Prostate gland (tissue), 2 donors: ENCODE data around the gene RTF2. TPM values are rescaled to one million over a fixed set of nuclear protein-coding genes. Genes with fewer than 3 reads are reported as not detected.

Experiments used
- DNase-seq: peaks from one replicate; pipeline ENCODE4 v3.0.0-alpha.2; 2019; ENCODE audit warnings: low spot score
- H3K27ac ChIP-seq, 2 donors: fragments of 200-600 bp; sonication (generic); 2 replicates each; pipeline ENCODE4 v1.5.1; 2017 to 2019
- H3K27me3 ChIP-seq: fragments of 200-600 bp; sonication (generic); replicated peaks from 2 replicates; pipeline ENCODE4 v1.5.1; 2019; ENCODE audit not compliant: insufficient read depth
- H3K36me3 ChIP-seq, 2 donors: fragments of 200-600 bp; sonication (generic); 1 replicate in 1 of 2; 2 replicates in 1 of 2; pipeline versions ENCODE4 v1.5.1 to v1.8.1; 2017 to 2019
- H3K4me1 ChIP-seq: fragments of 200-600 bp; sonication (generic); replicated peaks from 2 replicates; pipeline ENCODE4 v1.5.1; 2019
- H3K4me3 ChIP-seq, 2 donors: fragments of 200-600 bp; sonication (generic); 2 replicates each; pipeline ENCODE4 v1.5.1; 2017 to 2019
- H3K9me3 ChIP-seq: fragments of 200-600 bp; sonication (generic); 2 replicates; pipeline ENCODE4 v1.5.1; 2017
- POLR2A ChIP-seq: fragments of 450-650 bp; IDR thresholded peaks from one replicate; pipeline ENCODE4 v1.6.1; 2016; ENCODE audit warnings: antibody characterized with exemption, mild to moderate bottlenecking
- POLR2AphosphoS5 ChIP-seq: sonication (generic); formaldehyde crosslinking; IDR thresholded peaks from one replicate; pipeline ENCODE4 v1.6.1; 2017; ENCODE audit warnings: antibody characterized with exemption
- WGBS: methylation state at CpG from one replicate; pipeline ENCODE4 v1.1.5; 2018; 5-methylcytosine and 5-hydroxymethylcytosine counted together
- intact Hi-C: fragments of 100-400 bp; cut with DNase I; formaldehyde crosslinking; loops from one replicate; pipeline ENCODE4 v1.14.2; 2022
- total RNA-seq, 2 donors: library from RNA; depleted of rRNA; stranded (reverse); fragments of >200 nt; gene quantifications; one replicate each; pipeline ENCODE4 v1.1.0, GENCODE V29; 2016
- TF ChIP-seq, protein P1 (sequence below), 4 experiments: fragments of 200-600 bp in 2 of 4; fragments of 450-650 bp in 2 of 4; sonication (generic) in 2 of 4; IDR thresholded peaks; 1 replicate in 3 of 4; 2 replicates in 1 of 4; pipeline ENCODE4 v1.5.1; 2016 to 2019; ENCODE audit warnings: antibody characterized with exemption in 4 of 4, mild to moderate bottlenecking in 2 of 4, moderate library complexity in 2 of 4

Gene RTF2
- total RNA-seq, 2 donors from 2014 or later, result 71.3 to 81.7 TPM

DNA sequence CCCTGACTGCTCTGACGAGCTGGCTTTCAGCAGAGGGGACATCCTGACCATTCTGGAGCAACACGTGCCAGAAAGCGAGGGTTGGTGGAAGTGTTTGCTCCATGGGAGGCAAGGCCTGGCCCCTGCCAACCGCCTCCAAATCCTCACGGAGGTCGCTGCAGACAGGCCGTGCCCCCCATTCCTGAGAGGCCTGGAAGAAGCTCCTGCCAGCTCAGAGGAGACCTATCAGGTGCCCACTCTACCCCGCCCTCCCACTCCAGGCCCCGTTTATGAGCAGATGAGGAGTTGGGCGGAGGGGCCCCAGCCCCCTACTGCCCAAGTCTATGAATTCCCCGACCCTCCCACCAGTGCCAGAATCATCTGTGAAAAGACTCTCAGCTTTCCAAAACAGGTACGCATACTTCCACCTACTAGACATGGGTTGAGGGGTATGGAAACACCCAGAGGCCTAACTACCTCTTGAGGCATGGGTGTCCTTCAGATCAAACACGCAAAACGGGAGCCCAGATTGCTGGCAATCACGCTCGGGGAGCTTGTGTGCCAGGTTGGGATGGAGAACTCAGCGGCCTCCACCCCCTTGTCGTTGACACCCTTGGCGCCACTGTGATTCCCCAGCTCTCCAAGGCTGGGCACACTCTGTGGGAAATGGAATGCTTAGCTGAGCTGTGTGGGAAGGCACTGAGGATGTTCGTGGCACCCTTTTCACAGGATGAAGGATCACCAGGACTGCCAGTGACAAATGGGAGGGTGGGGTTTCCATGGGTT is 31.0 kb upstream of the RTF2 start:
- Histone ChIP-seq H3K27ac (no peak overlapping the region), H3K4me3 (no peak overlapping the region), H3K27me3 (no peaks in the 10 kb centered on the region), H3K36me3 (no peaks in the 10 kb centered on the region), H3K9me3 (no peaks in the 10 kb centered on the region), H3K4me1 (no peaks in the 10 kb centered on the region)
- intact Hi-C loops, result no loop called here
- no peak for DNase-seq
- TF ChIP-seq, protein P1, sequence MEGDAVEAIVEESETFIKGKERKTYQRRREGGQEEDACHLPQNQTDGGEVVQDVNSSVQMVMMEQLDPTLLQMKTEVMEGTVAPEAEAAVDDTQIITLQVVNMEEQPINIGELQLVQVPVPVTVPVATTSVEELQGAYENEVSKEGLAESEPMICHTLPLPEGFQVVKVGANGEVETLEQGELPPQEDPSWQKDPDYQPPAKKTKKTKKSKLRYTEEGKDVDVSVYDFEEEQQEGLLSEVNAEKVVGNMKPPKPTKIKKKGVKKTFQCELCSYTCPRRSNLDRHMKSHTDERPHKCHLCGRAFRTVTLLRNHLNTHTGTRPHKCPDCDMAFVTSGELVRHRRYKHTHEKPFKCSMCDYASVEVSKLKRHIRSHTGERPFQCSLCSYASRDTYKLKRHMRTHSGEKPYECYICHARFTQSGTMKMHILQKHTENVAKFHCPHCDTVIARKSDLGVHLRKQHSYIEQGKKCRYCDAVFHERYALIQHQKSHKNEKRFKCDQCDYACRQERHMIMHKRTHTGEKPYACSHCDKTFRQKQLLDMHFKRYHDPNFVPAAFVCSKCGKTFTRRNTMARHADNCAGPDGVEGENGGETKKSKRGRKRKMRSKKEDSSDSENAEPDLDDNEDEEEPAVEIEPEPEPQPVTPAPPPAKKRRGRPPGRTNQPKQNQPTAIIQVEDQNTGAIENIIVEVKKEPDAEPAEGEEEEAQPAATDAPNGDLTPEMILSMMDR (IDR thresholded peaks at IDR 0.05), result no peak
- no peak for TF ChIP-seq POLR2A
- TF ChIP-seq POLR2AphosphoS5, result no peak
- WGBS, result 83% methylated on average over 20 of the region's 20 CpGs

DNA sequence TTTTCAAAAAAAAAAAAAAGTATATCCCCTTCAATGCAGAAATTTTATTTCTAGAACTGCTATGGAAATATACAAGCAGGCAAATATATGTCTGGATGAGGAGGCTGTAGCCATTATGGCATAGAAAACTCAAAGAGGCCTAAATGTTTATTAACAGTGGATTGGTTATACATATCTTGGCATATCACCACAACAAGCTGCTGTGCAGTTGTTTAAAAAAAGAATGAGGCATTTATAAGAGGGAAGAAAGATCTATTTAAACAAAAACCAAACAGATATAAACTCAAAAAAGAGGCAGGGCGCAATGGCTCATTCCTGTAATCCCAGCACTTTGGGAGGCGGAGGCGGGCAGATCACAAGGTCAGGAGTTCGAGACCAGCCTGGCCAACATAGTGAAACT is 30.1 kb upstream of the RTF2 start:
- no peak for DNase-seq
- TF ChIP-seq, protein P1 (IDR thresholded peaks at IDR 0.05), result no peak
- TF ChIP-seq POLR2A (no peak), POLR2AphosphoS5 (no peak)
- intact Hi-C loops, result no loop called here
- Histone ChIP-seq H3K4me3 (no peak overlapping the region), H3K27ac (no peak overlapping the region), H3K36me3 (no peaks in the 10 kb centered on the region), H3K27me3 (no peaks in the 10 kb centered on the region), H3K9me3 (no peaks in the 10 kb centered on the region), H3K4me1 (no peaks in the 10 kb centered on the region)
- 93% methylated on average over 4 of the region's 4 CpGs for WGBS

DNA sequence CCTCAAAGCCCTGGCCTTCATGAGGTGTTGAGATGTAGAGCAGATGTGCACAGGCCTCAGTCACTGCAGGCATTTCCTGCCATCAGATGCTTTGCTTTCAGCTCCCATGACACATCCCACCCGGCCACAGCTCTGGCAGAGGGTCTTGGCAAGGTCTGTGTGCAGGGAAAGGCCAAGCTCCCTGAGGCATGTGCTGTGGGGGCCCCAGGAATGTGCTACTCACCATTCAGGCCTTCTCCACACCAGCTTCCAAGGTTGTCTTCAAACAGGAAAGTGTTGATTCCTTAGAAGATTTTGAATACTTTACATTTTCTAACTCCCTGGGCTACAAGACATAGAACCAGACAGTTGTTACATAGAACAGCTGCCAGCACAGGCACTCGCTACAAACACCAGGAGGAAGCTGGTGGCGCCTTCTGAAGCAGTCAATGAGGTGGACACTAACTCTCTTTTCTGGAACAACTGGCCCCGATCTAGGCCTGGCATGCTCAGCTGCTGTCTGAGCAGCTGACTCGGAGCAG is 28.6 kb upstream of the RTF2 start:
- TF ChIP-seq POLR2AphosphoS5 (no peak), POLR2A (no peak)
- TF ChIP-seq, protein P1 (IDR thresholded peaks at IDR 0.05), result no peak
- Histone ChIP-seq H3K36me3 (no peaks in the 10 kb centered on the region), H3K4me3 (no peak overlapping the region), H3K9me3 (no peaks in the 10 kb centered on the region), H3K27me3 (no peaks in the 10 kb centered on the region), H3K4me1 (no peaks in the 10 kb centered on the region), H3K27ac (no peak overlapping the region)
- WGBS, result 37% methylated on average over 5 of the region's 5 CpGs
- intact Hi-C loops, result no loop called here
- no peak for DNase-seq

DNA sequence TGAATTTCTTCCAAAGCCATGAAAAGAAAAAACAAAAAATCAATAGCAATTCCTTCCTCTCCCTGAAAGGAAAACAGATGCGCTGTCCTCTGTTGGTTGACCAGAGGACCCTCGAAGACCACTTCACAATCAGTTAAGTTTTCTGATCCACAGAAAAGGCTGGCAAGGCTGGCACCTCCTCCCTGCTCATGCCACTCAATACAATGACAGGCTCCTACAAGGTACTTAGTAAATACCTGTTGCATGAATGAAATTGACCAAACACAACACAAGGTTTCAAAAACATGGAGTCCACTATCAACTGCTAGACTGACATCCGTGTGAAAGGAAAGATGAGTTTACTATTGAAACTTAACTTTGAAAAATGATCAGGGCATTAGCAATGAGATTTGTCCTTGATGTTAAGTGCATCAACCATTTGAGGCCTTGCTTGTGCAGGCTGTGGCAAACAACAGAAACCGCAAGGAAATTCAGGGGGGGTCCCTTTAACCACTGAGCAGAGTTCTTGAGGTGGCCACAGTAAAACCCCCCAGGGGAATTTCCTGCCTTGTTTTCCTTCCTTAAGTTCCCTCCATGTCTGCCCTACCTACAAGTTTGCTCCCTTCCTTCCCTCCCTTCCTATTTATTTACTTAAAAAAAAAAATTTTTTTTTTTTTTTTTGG is 27.9 kb upstream of the RTF2 start:
- Histone ChIP-seq H3K27me3 (peaks cover 3% of the 10 kb centered on the region), H3K9me3 (no peaks in the 10 kb centered on the region), H3K36me3 (no peaks in the 10 kb centered on the region), H3K4me3 (no peak overlapping the region), H3K27ac (no peak overlapping the region), H3K4me1 (no peaks in the 10 kb centered on the region)
- TF ChIP-seq, protein P1 (IDR thresholded peaks at IDR 0.05), result no peak
- TF ChIP-seq POLR2A (no peak), POLR2AphosphoS5 (no peak)
- intact Hi-C loops, result no loop called here
- no peak for DNase-seq
- 78% methylated on average over 4 of the region's 4 CpGs for WGBS
